HG02610 (cell line): Measurements from ENCODE around the gene TTC39B.
"Not testable (repeated sequence)": the region's sequence is repeated elsewhere in the genome, so short reads cannot be mapped to it uniquely, and the experiment has no call there.

ENCODE experiments used
- ATAC-seq: cut with Tn5 transposase; IDR thresholded peaks from one replicate; pipeline ENCODE4 v1.9.1; 2021; ENCODE audit warnings: mild to moderate bottlenecking, moderate library complexity; ENCODE audit not compliant: unreplicated experiment

The TTC39B gene

GRCh38 chr9:15306757-15307522 lies at the start of gene TTC39B:
TSS of gene TTC39B (minus strand) at chr9:15307216. CDS start at chr9:15307125, 91 bp downstream.
- ATAC-seq: peak; percentile 96

GRCh38 chr9:15355669-15356068 lies 48.7 kb upstream of the TTC39B start:
- no peak for ATAC-seq

GRCh38 chr9:15354713-15355112 lies 47.7 kb upstream of the TTC39B start:
- no peak for ATAC-seq

- no peak for ATAC-seq
Measured at GRCh38 chr9:15353892-15354291, 46.9 kb upstream of the TTC39B start.

GRCh38 chr9:15352306-15352705 lies 45.3 kb upstream of the TTC39B start:
- ATAC-seq: no peak

GRCh38 chr9:15349892-15350761 lies 43.1 kb upstream of the TTC39B start:
- no peak for ATAC-seq

GRCh38 chr9:15346837-15347236 lies 39.8 kb upstream of the TTC39B start:
- no peak for ATAC-seq

GRCh38 chr9:15344191-15344590 lies 37.2 kb upstream of the TTC39B start:
- ATAC-seq: no peak

GRCh38 chr9:15333376-15333881 lies 26.4 kb upstream of the TTC39B start:
- no peak for ATAC-seq

GRCh38 chr9:15332939-15333338 lies 25.9 kb upstream of the TTC39B start:
- no peak for ATAC-seq

- ATAC-seq: no peak
Measured at GRCh38 chr9:15329539-15330109, 22.6 kb upstream of the TTC39B start.

GRCh38 chr9:15328946-15329345 lies 21.9 kb upstream of the TTC39B start:
- no peak for ATAC-seq

- ATAC-seq: not testable (repeated sequence)
Measured at GRCh38 chr9:15322695-15323094, 15.7 kb upstream of the TTC39B start.

GRCh38 chr9:15319661-15320060 lies 12.6 kb upstream of the TTC39B start:
- not testable (repeated sequence) for ATAC-seq

GRCh38 chr9:15317836-15318235 lies 10.8 kb upstream of the TTC39B start:
- ATAC-seq: no peak

- ATAC-seq: no peak
Measured at GRCh38 chr9:15311607-15312006, 4.6 kb upstream of the TTC39B start.

GRCh38 chr9:15310107-15310850 lies 3.3 kb upstream of the TTC39B start:
- no peak for ATAC-seq

GRCh38 chr9:15308511-15308910 lies 1.5 kb upstream of the TTC39B start:
- no peak for ATAC-seq

GRCh38 chr9:15307523-15307841 lies 466 bp upstream of the TTC39B start:
- peak; percentile 18 for ATAC-seq

- ATAC-seq: no peak
Measured at GRCh38 chr9:15306068-15306756, 804 bp downstream of the TTC39B start.
